Vagina (tissue), 2 donors: ENCODE measurements around the gene SRGAP3.

Source experiments
- CTCF ChIP-seq, 3 experiments: fragments of 450-650 bp in 2 of 3; fragments of 200-600 bp in 1 of 3; sonication (generic) in 1 of 3; IDR thresholded peaks; one replicate each; pipeline ENCODE4 v1.5.1; 2017 to 2019; ENCODE audit warnings: antibody characterized with exemption in 3 of 3, mild to moderate bottlenecking in 2 of 3, moderate library complexity in 2 of 3
- POLR2A ChIP-seq, 2 donors: fragments of 450-650 bp; IDR thresholded peaks; one replicate each; pipeline ENCODE4 v1.6.1; 2017; ENCODE audit warnings: antibody characterized with exemption in 2 of 2, mild to moderate bottlenecking in 2 of 2, moderate library complexity in 2 of 2

GRCh38 chr3:9290566-9290965, 41.1 kb upstream of the SRGAP3 start:
- TF ChIP-seq CTCF (IDR thresholded peaks at IDR 0.05), result no peak
- TF ChIP-seq POLR2A (IDR thresholded peaks at IDR 0.05), result no peak
